ENCODE measurements around the gene PLIN3.
"Not testable (repeated sequence)": the region's sequence is repeated elsewhere in the genome, so short reads cannot be mapped to it uniquely, and the experiment has no call there.

DNA sequence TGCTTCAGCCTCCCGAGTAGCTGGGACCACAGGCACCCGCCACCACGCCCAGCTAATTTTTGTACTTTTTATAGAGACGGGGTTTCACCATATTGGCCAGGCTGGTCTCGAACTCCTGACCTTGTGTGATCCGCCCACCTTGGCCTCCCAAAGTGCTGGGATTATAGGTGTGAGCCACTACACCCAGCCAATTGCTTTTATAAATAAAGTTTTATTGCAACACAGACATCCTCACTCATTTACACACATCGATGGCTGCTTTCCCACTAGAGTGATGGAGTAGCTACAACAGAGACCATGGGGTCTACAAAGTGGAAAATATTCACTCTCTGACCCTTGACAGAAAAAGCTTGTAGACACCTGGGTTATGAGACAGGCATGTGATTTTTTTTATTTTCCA is 45.1 kb downstream of the PLIN3 start:
- not testable (repeated sequence) for TF ChIP-seq CTCF (IDR thresholded peaks at IDR 0.05; ENCODE audit: insufficient read depth, low read depth, low read length); EZH2 (IDR thresholded peaks at IDR 0.05; ENCODE audit: insufficient read depth, low read length)

Measured in astrocyte (in vitro differentiated cells and primary cell).